ENCODE measurements around the gene RPE65. TPM values are rescaled to one million over a fixed set of nuclear protein-coding genes. Genes with fewer than 3 reads are reported as not detected.

The RPE65 gene
- total RNA-seq, 1 donor from 2014 or later, result 0.13 TPM

DNA sequence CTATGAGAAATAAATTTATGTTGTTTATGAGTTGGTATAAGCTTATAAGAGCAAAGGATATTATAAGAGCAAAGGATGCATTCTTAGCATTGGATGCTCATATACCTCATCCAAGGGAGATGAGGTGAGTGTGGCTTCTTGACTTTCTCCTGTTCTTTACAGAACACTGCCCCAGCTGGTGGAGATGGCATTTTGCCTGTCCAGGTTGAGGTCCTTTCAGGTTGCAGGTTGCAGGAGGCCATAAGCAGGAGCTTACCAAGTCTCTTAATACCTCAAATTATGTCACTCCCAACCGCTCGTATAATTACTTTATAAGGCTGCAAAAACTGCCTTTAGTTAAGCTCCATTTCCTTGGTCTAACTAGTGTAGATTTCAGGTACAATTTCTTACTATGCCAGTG is 66.7 kb downstream of the RPE65 start:
- no peak for DNase-seq (ENCODE audit: low spot score)
- intact Hi-C loops (cut with DNase I), result no loop called here

DNA sequence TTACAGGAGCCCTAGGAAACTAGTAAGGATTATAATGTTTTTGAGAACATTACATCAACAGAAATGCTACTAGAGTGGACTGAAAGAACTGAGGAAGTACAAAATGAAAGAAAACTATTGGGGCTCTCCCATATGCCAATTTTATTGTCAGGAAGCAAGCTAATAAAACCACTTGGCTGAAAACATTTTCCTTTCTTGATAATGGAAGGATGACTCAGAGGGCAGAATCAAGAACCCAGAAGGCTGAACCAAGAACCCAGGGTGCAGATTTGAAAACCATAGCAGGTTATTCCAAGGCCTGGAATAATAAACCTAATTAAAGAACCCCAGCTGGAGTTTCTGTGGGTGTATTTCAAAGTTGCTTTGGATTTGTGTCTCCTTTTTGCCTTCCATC is 70.7 kb downstream of the RPE65 start:
- intact Hi-C loops (cut with DNase I), result no loop called here
- DNase-seq (ENCODE audit: low spot score), result no peak

Other genes with a start within 250 kb of the RPE65 start
- gene WLS, start 217.4 kb downstream of the RPE65 start, total RNA-seq, result 78.0 TPM
- gene DEPDC1, start 47.1 kb upstream of the RPE65 start, total RNA-seq, result 0.19 TPM

Measured in cardiac septum (tissue), 1 donor.